HG02571 (cell line): ENCODE data around the gene MED26.
"Not testable (repeated sequence)": the region's sequence is repeated elsewhere in the genome, so short reads cannot be mapped to it uniquely, and the experiment has no call there.

Experiments
- ATAC-seq: cut with Tn5 transposase; IDR thresholded peaks from one replicate; pipeline ENCODE4 v1.9.1; 2021; ENCODE audit warnings: mild to moderate bottlenecking, moderate library complexity; ENCODE audit not compliant: unreplicated experiment

The MED26 gene

GRCh38 chr19:16575861-16576689, 51.9 kb downstream of the MED26 start:
- ATAC-seq, result no peak

DNA sequence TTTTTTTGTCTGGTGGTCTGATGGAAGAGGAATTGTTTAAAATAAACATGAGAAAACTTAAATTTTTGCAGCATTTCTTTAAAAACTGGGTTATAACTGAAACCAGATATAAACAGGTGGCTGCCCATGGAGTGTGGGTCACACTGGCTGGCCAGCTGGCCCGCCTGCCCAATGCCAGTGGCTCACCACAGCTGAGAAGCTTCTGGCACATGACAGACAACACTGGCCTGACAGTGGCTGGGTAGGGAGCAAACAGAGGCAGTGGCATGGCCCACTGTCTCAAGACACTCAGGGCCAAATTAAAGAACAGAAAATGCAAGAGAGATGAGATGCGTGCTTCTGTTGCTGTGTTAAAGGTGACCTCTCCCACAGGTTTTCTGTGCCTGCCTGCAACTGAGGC, 52.7 kb downstream of the MED26 start:
- ATAC-seq, result no peak

- ATAC-seq, result no peak
Measured at GRCh38 chr19:16573925-16574324, 54.1 kb downstream of the MED26 start.

- no peak for ATAC-seq
Measured at GRCh38 chr19:16573296-16573695, 54.7 kb downstream of the MED26 start.

DNA sequence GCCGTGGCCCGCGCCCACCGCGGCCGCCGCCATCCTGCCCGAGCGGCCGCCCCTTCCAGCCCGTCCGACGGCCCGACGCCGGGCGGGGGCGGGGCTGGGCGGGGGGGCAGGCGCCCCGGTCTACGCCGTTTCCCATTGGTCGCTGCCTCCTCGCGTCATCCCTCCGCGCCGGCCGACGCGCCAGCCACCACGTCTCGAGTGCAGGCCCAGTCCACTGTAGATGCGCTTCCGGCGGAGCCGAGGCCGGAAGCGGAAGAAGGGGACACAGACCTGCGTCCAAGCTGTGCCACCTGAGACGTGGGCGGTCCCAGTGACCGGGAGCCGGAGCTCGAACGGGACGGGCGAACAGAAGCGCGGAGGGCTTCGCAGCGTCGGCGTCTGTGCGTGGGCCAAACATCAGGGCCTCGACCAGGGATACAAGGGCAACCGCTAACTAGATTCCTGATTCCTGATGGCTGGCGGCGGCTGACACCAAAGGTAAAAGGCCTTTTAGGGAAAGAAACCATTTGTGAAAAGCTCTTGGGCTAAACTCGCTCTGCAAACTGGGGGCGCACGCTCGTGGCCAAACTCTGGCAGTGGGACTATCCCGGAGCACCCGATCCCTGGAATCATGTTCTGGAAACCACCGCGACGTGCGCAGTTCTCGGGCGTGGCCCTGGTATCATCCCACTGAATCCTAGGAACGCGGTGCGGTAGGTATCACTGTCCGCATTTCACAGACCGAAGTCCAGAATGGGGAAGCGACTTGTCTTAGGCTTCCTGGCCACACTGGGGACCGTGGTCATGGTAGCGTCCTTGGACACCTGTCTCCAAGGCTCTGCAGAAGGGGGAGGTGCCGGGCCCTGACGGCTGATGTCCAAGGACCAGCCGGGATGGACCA, 55.4 kb downstream of the MED26 start, which contains the start of gene SLC35E1:
TSS of gene SLC35E1 (minus strand) at position 84 of the 880 bp plus-strand sequence. CDS start at position 33, 51 bp downstream.
- peak; percentile 82 for ATAC-seq

- peak; percentile 17 for ATAC-seq
Measured at GRCh38 chr19:16571822-16572331, 56.1 kb downstream of the MED26 start.

DNA sequence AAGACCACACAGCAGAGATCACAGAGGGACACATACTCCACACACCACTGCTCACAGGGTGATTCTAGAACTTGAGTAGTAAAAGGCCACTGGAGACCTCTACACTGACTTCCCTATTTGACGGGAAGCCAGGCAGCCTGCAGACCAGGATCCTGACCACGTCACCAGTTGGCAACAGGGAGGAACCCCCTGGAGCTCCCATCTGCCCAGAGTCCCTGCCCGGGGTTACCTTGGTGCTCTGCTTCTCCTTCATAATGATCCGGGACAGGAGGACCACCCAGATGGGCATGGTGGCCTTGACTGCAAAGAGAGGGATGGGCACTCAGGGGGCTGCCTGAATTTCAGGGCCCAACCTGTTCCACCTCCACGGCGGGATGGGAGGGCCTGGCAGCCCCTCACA, 56.7 kb downstream of the MED26 start:
- ATAC-seq, result no peak

GRCh38 chr19:16569609-16570320, 58.2 kb downstream of the MED26 start:
- no peak for ATAC-seq

DNA sequence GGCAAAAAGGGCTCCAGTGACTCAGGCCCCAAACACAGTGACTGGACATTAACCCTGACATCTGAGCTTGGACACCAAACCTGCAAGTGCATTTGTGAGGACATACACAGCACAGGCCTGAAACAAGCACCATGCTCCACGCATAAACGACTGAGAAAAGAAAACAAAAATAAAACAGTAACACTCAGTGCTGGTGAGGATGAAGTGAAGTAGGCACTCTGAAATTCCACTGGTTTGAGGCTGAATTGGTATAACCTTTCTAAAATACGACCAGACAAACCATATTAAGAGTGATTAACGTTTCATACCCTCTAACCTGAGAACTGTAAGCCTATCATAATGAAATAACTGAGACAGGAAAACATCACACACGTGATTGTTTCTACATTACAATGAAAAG, 61.3 kb downstream of the MED26 start:
- no peak for ATAC-seq

GRCh38 chr19:16566161-16566560, 61.8 kb downstream of the MED26 start:
- no peak for ATAC-seq

GRCh38 chr19:16564842-16565241, 63.2 kb downstream of the MED26 start:
- ATAC-seq, result no peak

- no peak for ATAC-seq
Measured at GRCh38 chr19:16562608-16563025, 65.4 kb downstream of the MED26 start.

- ATAC-seq, result no peak
Measured at GRCh38 chr19:16561382-16561781, 66.6 kb downstream of the MED26 start.

DNA sequence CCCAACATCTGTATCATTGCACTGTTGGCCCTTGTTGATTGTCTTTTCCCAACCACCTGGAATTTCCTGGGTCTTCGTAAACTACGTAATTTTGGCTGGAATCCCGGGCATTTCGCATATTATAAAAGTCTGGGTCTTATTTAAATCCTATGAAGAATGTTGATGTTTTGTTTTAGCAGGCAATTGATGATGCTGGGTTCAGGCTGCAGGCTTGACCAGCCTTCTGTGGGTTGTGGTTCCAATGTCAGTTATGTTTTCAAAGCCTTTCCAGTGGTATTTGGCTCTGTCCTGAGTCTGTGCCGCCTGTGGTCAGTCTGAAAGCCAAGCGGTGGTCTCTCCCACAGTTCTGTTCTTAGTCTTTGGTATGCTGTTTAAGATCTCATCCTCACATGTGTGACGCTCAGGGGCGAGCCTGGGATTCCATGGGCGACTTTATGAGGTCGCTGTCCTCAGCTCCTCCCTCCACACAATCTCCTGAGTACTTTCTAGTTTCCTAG, 68.2 kb downstream of the MED26 start:
- ATAC-seq, result no peak

- ATAC-seq, result no peak
Measured at GRCh38 chr19:16554776-16555175, 73.2 kb downstream of the MED26 start.

GRCh38 chr19:16551902-16552301, 76.1 kb downstream of the MED26 start:
- not testable (repeated sequence) for ATAC-seq

DNA sequence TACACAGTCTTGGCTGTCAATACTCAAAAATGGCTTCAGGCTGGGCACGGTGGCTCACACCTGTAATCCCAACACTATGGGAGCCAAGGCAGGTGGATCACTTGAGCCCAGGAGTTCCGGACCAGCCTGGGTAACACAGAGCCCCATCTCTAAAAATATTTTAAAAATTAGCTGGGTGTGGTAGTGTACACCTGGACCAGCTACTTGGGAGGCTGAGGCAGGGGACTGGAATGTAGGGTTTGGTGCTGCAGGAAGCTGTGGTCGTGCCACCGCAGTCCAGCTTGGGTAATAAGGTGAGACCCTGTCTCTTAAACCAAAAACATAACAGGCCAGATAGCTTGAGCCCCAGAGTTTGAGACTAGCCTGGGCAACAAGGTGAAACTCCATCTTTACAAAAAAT, 79.0 kb downstream of the MED26 start:
- no peak for ATAC-seq

GRCh38 chr19:16544473-16545231, 83.4 kb downstream of the MED26 start:
- ATAC-seq, result no peak

DNA sequence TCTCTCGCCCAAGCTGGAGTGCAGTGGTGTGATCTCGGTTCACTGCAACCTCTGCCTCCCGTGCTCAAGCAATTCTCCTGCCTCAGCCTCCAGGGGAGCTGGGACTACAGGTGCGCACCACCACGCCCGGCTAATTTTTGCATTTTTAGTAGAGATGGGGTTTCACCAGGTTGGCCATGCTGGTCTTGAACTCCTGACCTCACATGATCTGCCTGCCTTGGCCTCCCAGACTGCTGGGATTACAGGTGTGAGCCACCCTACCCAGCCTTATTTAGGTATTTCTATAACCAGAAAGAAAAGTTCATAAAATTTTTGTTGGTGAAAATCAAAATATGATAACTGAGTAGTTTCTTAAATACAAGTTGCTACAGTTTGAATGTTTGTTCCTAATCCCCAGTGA, 84.3 kb downstream of the MED26 start:
- not testable (repeated sequence) for ATAC-seq

DNA sequence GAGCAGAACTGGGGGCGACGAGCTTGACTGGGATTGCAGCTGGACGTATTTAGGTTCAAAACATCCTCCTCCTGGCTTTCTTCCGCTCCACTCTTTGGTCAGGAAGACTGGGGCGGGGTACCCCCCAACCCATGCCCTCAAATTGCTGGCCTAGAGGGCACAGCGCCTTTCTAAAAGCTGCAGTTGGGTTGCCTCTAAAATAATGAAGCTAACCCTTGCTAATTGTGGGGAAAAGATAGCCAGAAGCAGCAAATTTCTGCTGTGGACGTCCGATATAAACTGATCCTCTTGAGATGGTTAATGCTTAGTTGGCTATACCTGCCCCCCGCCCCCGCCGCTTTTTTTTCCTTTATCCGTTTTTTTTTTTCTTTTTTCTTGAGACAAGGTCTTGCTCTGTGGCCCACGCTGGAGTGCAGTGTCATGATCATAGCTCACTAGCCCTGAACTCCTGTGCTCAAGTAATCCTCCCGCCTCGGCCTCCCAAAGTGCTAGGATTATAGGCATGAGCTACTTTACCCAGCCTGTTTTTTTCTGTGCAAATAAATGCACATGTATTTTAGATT, 85.0 kb downstream of the MED26 start:
- ATAC-seq, result no peak
